H1 (cell line): ENCODE results near the gene GRIA3. TPM values are rescaled to one million over a fixed set of nuclear protein-coding genes. Genes with fewer than 3 reads are reported as not detected.

ENCODE experiments used
- CTCF ChIA-PET: fragments of 300-600 bp; sonication (Branson Sonifier 250); formaldehyde crosslinking; loops from one replicate; lab custom pipeline; 2021; ENCODE audit not compliant: partially characterized antibody; lab: Charles Lee
- POLR2A ChIA-PET: fragments of 300-600 bp; sonication (Branson Sonifier 250); formaldehyde crosslinking; loops from one replicate; lab custom pipeline; 2021; ENCODE audit warnings: inconsistent platforms; ENCODE audit not compliant: partially characterized antibody; lab: Charles Lee
- DNase-seq, 2 experiments: peaks; one replicate each; pipeline versions ENCODE4 v3.0.0 to v3.0.0-alpha.2; 2010 to 2022; ENCODE audit warnings: low spot score in 2 of 2, low read depth in 1 of 2, mixed read lengths in 1 of 2
- FAIRE-seq: peaks from 2 replicates; lab custom pipeline; 2011; peaks lifted over from hg19 to GRCh38; lab: Jason Lieb, UNC
- H2AFZ ChIP-seq: 2 replicates; pipeline ENCODE4 v1.8.1; 2012; ENCODE audit warnings: low read length, inconsistent platforms
- H2AK5ac ChIP-seq: 2 replicates; pipeline ENCODE4 v1.6.1; 2013; ENCODE audit warnings: low read depth, low read length
- H2BK120ac ChIP-seq: replicated peaks from 2 replicates; pipeline ENCODE3; 2013; ENCODE audit warnings: low read depth, low read length, inconsistent platforms
- H2BK12ac ChIP-seq: 2 replicates; pipeline ENCODE4 v1.6.1; 2013; ENCODE audit warnings: low read depth, low read length
- H2BK15ac ChIP-seq: 2 replicates; pipeline ENCODE4 v1.6.1; 2013; ENCODE audit warnings: low read length
- H2BK20ac ChIP-seq: 2 replicates; pipeline ENCODE4 v1.6.1; 2013; ENCODE audit warnings: low read length
- H2BK5ac ChIP-seq: 2 replicates; pipeline ENCODE4 v1.6.1; 2013; ENCODE audit warnings: low read depth, low read length
- H3K14ac ChIP-seq: 2 replicates; pipeline ENCODE4 v1.6.1; 2013; ENCODE audit warnings: inconsistent platforms; ENCODE audit not compliant: insufficient read length
- H3K18ac ChIP-seq: 2 replicates; pipeline ENCODE4 v1.6.1; 2013; ENCODE audit warnings: low read length; ENCODE audit errors: extremely low read depth
- H3K23ac ChIP-seq: 2 replicates; pipeline ENCODE4 v1.6.1; 2013; ENCODE audit warnings: inconsistent platforms; ENCODE audit not compliant: insufficient read length
- H3K23me2 ChIP-seq: 2 replicates; pipeline ENCODE4 v1.6.1; 2013; ENCODE audit warnings: low read depth, low read length
- H3K27ac ChIP-seq: 2 replicates; pipeline ENCODE4 v1.6.1; 2011; ENCODE audit warnings: low read depth, low read length, inconsistent platforms
- H3K27me3 ChIP-seq, 4 experiments: replicated peaks in 1 of 4; 1 replicate in 1 of 4; 2 replicates in 3 of 4; pipeline versions ENCODE4 v1.6.1 to v1.8.1; 2011 to 2013; ENCODE audit warnings: low read length in 3 of 4, mild to moderate bottlenecking in 3 of 4, inconsistent platforms in 2 of 4, mixed read lengths in 2 of 4, moderate library complexity in 1 of 4; ENCODE audit not compliant: control insufficient read depth in 3 of 4, insufficient read depth in 3 of 4; ENCODE audit errors: extremely low read depth in 1 of 4
- H3K36me3 ChIP-seq, 4 experiments: 2 replicates each; pipeline versions ENCODE4 v1.6.1 to v1.8.1; 2011 to 2013; ENCODE audit warnings: mild to moderate bottlenecking in 4 of 4, low read length in 3 of 4, moderate library complexity in 2 of 4, control low read depth in 1 of 4, inconsistent platforms in 1 of 4; ENCODE audit not compliant: insufficient read depth in 4 of 4, control insufficient read depth in 2 of 4
- H3K4ac ChIP-seq: replicated peaks from 2 replicates; pipeline ENCODE3; 2013; ENCODE audit warnings: low read length, low read depth, mixed read lengths, inconsistent platforms; ENCODE audit not compliant: insufficient read length
- H3K4me1 ChIP-seq, 4 experiments: replicated peaks in 1 of 4; 1 replicate in 1 of 4; 2 replicates in 3 of 4; pipeline versions ENCODE4 v1.6.1 to v1.8.1; 2011 to 2013; ENCODE audit warnings: low read length in 3 of 4, inconsistent platforms in 2 of 4, mixed read lengths in 1 of 4; ENCODE audit not compliant: insufficient read depth in 4 of 4, control insufficient read depth in 3 of 4
- H3K4me2 ChIP-seq, 2 experiments: 2 replicates each; pipeline versions ENCODE4 v1.6.1 to v1.8.1; 2011 to 2013; ENCODE audit warnings: low read depth in 2 of 2, low read length in 2 of 2, control low read depth in 1 of 2, inconsistent platforms in 1 of 2, mild to moderate bottlenecking in 1 of 2; ENCODE audit not compliant: insufficient read depth in 1 of 2
- H3K4me3 ChIP-seq, 4 experiments: fragments of 200-600, 300-600 bp in 1 of 4; sonication (generic), shearing (Covaris generic), sonication (Bioruptor Twin) in 1 of 4; 2 replicates each; pipeline versions ENCODE4 v1.5.1 to v1.8.1; 2011 to 2016; ENCODE audit warnings: low read length in 4 of 4, low read depth in 3 of 4, control low read depth in 2 of 4, inconsistent platforms in 2 of 4, mild to moderate bottlenecking in 2 of 4, mixed read lengths in 1 of 4, moderate library complexity in 1 of 4; ENCODE audit not compliant: insufficient read depth in 2 of 4; ENCODE audit errors: extremely low read depth in 1 of 4
- H3K56ac ChIP-seq: replicated peaks from 2 replicates; pipeline ENCODE3; 2013; ENCODE audit warnings: low read depth, mild to moderate bottlenecking, mixed read lengths, low read length, inconsistent platforms; ENCODE audit not compliant: insufficient read length
- H3K79me1 ChIP-seq: 2 replicates; pipeline ENCODE4 v1.6.1; 2013; ENCODE audit warnings: low read depth, low read length, control low read depth
- H3K79me2 ChIP-seq, 2 experiments: 2 replicates each; pipeline versions ENCODE4 v1.6.1 to v1.8.1; 2012 to 2013; ENCODE audit warnings: low read length in 2 of 2, mild to moderate bottlenecking in 2 of 2, inconsistent platforms in 1 of 2; ENCODE audit not compliant: insufficient read depth in 2 of 2, control insufficient read depth in 1 of 2
- H3K9ac ChIP-seq, 4 experiments: replicated peaks in 1 of 4; 1 replicate in 1 of 4; 2 replicates in 3 of 4; pipeline versions ENCODE4 v1.6.1 to v1.8.1; 2011 to 2013; ENCODE audit warnings: low read depth in 3 of 4, low read length in 3 of 4, control low read depth in 2 of 4, mild to moderate bottlenecking in 2 of 4, moderate library complexity in 2 of 4, inconsistent platforms in 1 of 4; ENCODE audit errors: extremely low read depth in 1 of 4
- H3K9me3 ChIP-seq, 2 experiments: 2 replicates each; pipeline versions ENCODE4 v1.6.1 to v1.8.1; 2012 to 2013; ENCODE audit warnings: mild to moderate bottlenecking in 2 of 2, moderate library complexity in 2 of 2, control low read depth in 1 of 2, inconsistent platforms in 1 of 2, low read depth in 1 of 2, low read length in 1 of 2, mixed read lengths in 1 of 2; ENCODE audit not compliant: insufficient read depth in 2 of 2
- H4K20me1 ChIP-seq, 2 experiments: replicated peaks in 1 of 2; 2 replicates each; pipeline versions ENCODE3 to v1.8.1; 2011 to 2013; ENCODE audit warnings: inconsistent platforms in 2 of 2, low read length in 2 of 2, mild to moderate bottlenecking in 1 of 2; ENCODE audit not compliant: insufficient read depth in 2 of 2, control insufficient read depth in 1 of 2
- H4K5ac ChIP-seq: 2 replicates; pipeline ENCODE4 v1.6.1; 2013; ENCODE audit warnings: low read length, low read depth, mixed read lengths, inconsistent platforms; ENCODE audit not compliant: insufficient read length
- H4K8ac ChIP-seq: 2 replicates; pipeline ENCODE4 v1.8.0; 2013; ENCODE audit warnings: mild to moderate bottlenecking, moderate library complexity, low read length, inconsistent platforms; ENCODE audit not compliant: insufficient read depth; ENCODE audit errors: extremely low read depth
- H4K91ac ChIP-seq: replicated peaks from 2 replicates; pipeline ENCODE3; 2013; ENCODE audit warnings: low read length, mixed read lengths, inconsistent platforms; ENCODE audit not compliant: insufficient read length
- BCL11A ChIP-seq, 2 experiments: IDR thresholded peaks; one replicate each; pipeline ENCODE4 v1.6.1; 2011; ENCODE audit warnings: low read depth in 2 of 2, low read length in 2 of 2, mild to moderate bottlenecking in 2 of 2
- CREB1 ChIP-seq: IDR thresholded peaks from 2 replicates; pipeline ENCODE4 v1.6.1; 2012; ENCODE audit warnings: inconsistent platforms
- HDAC6 ChIP-seq: IDR thresholded peaks from one replicate; pipeline ENCODE4 v1.7.1; 2012; ENCODE audit warnings: low read depth, mild to moderate bottlenecking, inconsistent platforms, low read length, moderate library complexity
- JUND ChIP-seq: IDR thresholded peaks from 2 replicates; pipeline ENCODE4 v1.6.1; 2011; ENCODE audit warnings: mild to moderate bottlenecking, improper control_type of control experiment, low read length
- KDM1A ChIP-seq: fragments of 200-600, 300-600 bp; sonication (generic); IDR thresholded peaks from 2 replicates; pipeline ENCODE4 v1.7.1; 2016; ENCODE audit warnings: mild to moderate bottlenecking, low read length, borderline replicate concordance
- SIRT6 ChIP-seq: IDR thresholded peaks from one replicate; pipeline ENCODE4 v1.7.1; 2012; ENCODE audit warnings: low read length, inconsistent platforms
- SP1 ChIP-seq: IDR thresholded peaks from 2 replicates; pipeline ENCODE4 v1.6.1; 2011; ENCODE audit warnings: low read depth, low read length
- WGBS, 2 experiments: shearing (Covaris generic) in 1 of 2; methylation state at CpG; one replicate each; pipeline versions ENCODE4 v1.1.6 to v1.1.7; 2013 to 2015; ENCODE audit warnings: low lambda C conversion rate in 2 of 2, mixed read lengths in 2 of 2, inconsistent platforms in 1 of 2, low coverage in 1 of 2, missing lambda C conversion rate in 1 of 2; ENCODE audit not compliant: insufficient replicate concordance in 2 of 2, insufficient coverage in 1 of 2, insufficient read length in 1 of 2; ENCODE audit errors: extremely low coverage in 1 of 2, missing lambda C conversion rate in 1 of 2; 5-methylcytosine and 5-hydroxymethylcytosine counted together
- polyA plus RNA-seq, 7 experiments: library from polyadenylated mRNA; depleted of rRNA in 3 of 7; stranded (reverse) in 5 of 7; unstranded in 2 of 7; fragments of >200 nt in 5 of 7; fragments of 200-250 nt in 2 of 7; gene quantifications; 1 replicate in 5 of 7; 2 replicates in 1 of 7; 4 replicates in 1 of 7; pipeline versions ENCODE4 v1.2.1 to v1.2.3, GENCODE V29; 2011 to 2013; ENCODE audit warnings: missing spikeins in 2 of 7, mixed read lengths in 2 of 7
- total RNA-seq: library from RNA; stranded (reverse); fragmentation: NEBNext Ultra II Directional; extraction: Animal tissue kit (Norgen Biotek cat#: 25700); gene quantifications from 2 replicates; pipeline ENCODE4 v1.2.1, GENCODE V29; 2021

Gene GRIA3
- total and polyA plus RNA-seq, 2 of the 8 experiments (the other 6 are each of a cell fraction or from before 2014, with no cell fraction given): 2.6 to 3.0 TPM

- H3K4me1 ChIP-seq: peaks cover 0 to under 1% (median 0%) of the 10 kb centered on the region in 4 experiments; a peak in 1 of 7 replicates
- H3K27ac ChIP-seq: no peak overlapping the region
- no peak overlapping the region for H3K9ac ChIP-seq
- H3K23ac ChIP-seq: no peak overlapping the region
- no peak overlapping the region for H2BK15ac ChIP-seq
- no peak overlapping the region for H3K4me2 ChIP-seq
- whole genome bisulfite sequencing, 2 experiments: 100% methylated on average over 3 of the region's 7 CpGs; no CpG with 5 or more reads in 1 of the 2 experiments
- no peak for FAIRE-seq
- no peak overlapping the region for H2BK5ac ChIP-seq
- no peaks in the 10 kb centered on the region for H3K36me3 ChIP-seq
- H4K8ac ChIP-seq: no peak overlapping the region
- no peak overlapping the region for H2BK120ac ChIP-seq
- H3K18ac ChIP-seq: no peak overlapping the region
- no peaks in the 10 kb centered on the region; the same call in 1 of the 2 replicates for H3K23me2 ChIP-seq
- no peak for DNase-seq
- H4K5ac ChIP-seq: no peak overlapping the region
- no peak overlapping the region for H3K4ac ChIP-seq
- H3K56ac ChIP-seq: no peak overlapping the region
- H3K79me2 ChIP-seq: no peaks in the 10 kb centered on the region
- H2BK12ac ChIP-seq: no peak overlapping the region
- H2BK20ac ChIP-seq: no peak overlapping the region
- no peaks in the 10 kb centered on the region for H3K79me1 ChIP-seq
- H3K9me3 ChIP-seq: no peaks in the 10 kb centered on the region
- ChIA-PET POLR2A (no interaction called here), CTCF (interaction anchor here (1.5 kb wide), 1 partner anchor 252 kb away, joined by 4 read pairs; no protein-coding TSS in a partner anchor)
- H4K20me1 ChIP-seq: no peaks in the 10 kb centered on the region
- no peak for TF ChIP-seq CREB1
- no peak for TF ChIP-seq JUND
- TF ChIP-seq SIRT6: no peak
- no peak for TF ChIP-seq HDAC6
- no peak for TF ChIP-seq KDM1A
- TF ChIP-seq BCL11A (IDR thresholded peaks at IDR 0.05; ENCODE audit: low read depth in 2 of 2, low read length in 2 of 2): no peak
- no peak for TF ChIP-seq SP1
- no peaks in the 10 kb centered on the region for H3K27me3 ChIP-seq
- no peak overlapping the region for H2AFZ ChIP-seq
- no peak overlapping the region for H3K4me3 ChIP-seq
- H4K91ac ChIP-seq: no peak overlapping the region
- no peak overlapping the region for H3K14ac ChIP-seq
- no peak overlapping the region for H2AK5ac ChIP-seq
Observed at GRCh38 chrX:123170546-123170945, 13.5 kb upstream of the GRIA3 start.
